ENCODE results near the gene CDC20B.

CDC20B gene, protein sequence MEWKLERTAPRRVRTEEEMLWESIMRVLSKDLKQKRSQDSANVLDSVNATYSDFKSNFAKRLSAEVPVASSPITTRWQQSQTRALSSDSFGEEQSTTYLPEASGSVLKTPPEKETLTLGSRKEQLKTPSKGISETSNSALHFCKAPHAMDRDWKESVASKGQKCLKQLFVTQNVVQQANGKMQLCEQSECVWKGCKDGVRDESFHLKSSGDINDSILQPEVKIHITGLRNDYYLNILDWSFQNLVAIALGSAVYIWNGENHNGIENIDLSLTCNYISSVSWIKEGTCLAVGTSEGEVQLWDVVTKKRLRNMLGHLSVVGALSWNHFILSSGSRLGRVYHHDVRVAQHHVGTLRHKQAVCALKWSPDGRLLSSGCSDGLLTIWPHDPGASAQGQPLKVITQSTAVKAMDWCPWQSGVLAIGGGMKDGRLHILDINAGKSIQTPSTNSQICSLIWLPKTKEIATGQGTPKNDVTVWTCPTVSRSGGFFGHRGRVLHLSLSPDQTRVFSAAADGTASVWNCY

DNA sequence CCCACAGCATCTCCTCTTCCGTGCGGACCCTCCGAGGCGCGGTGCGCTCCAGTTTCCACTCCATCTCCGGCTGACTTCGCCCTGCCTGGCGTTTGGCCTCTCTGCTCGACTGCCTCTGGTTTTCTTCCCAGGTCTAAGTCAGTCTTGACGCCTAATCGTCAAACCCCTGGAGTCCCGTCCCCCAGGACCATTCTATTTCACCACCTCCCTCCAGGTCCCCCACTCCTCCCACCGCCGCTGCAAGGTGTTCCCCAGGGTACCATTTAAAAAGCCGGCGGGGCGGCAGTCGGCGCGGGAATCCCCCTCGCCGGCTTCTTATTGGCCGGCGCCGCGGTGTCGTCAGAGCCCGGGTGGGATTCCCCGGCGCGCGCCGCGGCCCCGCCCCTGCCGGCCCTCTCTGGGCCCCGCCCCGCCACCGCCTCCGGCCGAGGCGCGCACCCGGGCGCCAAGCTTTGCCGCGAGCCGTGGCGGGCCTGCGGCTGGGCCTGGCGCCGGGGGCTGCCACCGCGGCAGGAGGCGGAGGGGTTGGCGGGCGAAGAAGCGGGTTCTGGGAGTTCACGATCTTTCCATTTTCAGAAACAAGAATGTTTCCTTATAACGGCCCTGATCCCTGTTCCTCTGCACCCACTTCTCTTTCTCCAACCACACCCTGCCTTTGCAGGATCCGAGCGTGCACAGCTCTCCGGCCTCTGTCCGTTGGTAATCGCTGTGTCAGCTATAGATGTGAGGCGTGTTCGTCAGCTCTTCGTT is at the start of gene CDC20B:
TSS of gene CDC20B (minus strand) at position 241 of the 750 bp plus-strand sequence. CDS start at position 64, 177 bp downstream.
- Histone ChIP-seq H3K9ac (ENCODE audit: low read length) (no peak within 1 kb of the TSS), H3K36me3 (ENCODE audit: control insufficient read depth, insufficient read depth, low read length) (no peaks in the 10 kb centered on the region), H3K27me3 (ENCODE audit: control insufficient read depth, insufficient read depth, low read length) (peaks cover 48% of the 10 kb centered on the region), H3K4me3 (ENCODE audit: low read length) (no peak within 1 kb of the TSS), H3K4me1 (ENCODE audit: control insufficient read depth, insufficient read depth, low read length) (peaks cover 28% of the 10 kb centered on the region), H3K9me3 (ENCODE audit: control insufficient read depth, low read length) (no peaks in the 10 kb centered on the region)

DNA sequence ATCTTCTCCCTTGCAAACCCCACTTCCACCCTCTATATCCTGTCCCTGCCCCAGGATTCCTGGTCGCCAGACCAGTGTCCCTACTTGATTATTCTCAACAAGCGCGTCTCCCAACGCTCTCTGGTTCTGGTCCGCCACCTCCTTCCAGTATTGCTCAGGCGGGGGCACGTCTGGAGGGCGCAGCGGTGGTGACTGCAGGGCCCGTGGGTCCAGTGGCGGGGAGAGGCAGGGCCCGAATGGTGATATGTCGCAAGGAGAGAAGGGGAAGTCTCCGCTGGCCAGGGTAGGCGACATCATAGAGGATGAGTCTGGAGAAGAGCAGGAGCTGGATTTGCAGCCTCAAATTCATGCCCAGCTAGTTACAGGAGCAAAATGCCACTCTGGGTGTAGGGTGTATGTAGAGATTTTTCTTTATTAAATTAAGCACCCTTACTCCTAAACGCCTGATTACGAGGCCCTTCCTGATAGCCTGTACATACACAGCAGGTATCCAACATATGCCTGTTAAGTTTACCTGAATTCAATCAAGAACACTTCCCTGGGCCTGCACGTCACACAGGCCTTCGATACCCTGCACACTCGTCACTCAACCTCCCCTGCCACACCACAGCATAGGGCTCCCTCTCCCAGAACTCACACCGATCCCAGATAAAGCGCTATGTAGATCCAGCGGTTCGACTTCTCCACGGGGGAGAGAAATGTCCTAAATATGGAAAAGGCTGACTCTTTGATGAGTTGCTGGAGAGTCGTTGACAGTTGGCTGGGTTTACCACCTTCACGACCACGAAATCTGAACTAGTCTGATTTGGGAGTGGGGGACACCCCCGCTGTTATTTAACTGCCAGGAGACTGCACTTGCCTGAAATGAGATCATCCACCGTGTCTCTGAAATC is 49.4 kb upstream of the CDC20B start:
- Histone ChIP-seq H3K27me3 (ENCODE audit: control insufficient read depth, insufficient read depth, low read length) (peaks cover 75% of the 10 kb centered on the region), H3K9me3 (ENCODE audit: control insufficient read depth, low read length) (no peaks in the 10 kb centered on the region), H3K36me3 (ENCODE audit: control insufficient read depth, insufficient read depth, low read length) (no peaks in the 10 kb centered on the region), H3K4me1 (ENCODE audit: control insufficient read depth, insufficient read depth, low read length) (peaks cover 34% of the 10 kb centered on the region), H3K9ac (ENCODE audit: low read length) (no peak overlapping the region), H3K4me3 (ENCODE audit: low read length) (no peak overlapping the region)

DNA sequence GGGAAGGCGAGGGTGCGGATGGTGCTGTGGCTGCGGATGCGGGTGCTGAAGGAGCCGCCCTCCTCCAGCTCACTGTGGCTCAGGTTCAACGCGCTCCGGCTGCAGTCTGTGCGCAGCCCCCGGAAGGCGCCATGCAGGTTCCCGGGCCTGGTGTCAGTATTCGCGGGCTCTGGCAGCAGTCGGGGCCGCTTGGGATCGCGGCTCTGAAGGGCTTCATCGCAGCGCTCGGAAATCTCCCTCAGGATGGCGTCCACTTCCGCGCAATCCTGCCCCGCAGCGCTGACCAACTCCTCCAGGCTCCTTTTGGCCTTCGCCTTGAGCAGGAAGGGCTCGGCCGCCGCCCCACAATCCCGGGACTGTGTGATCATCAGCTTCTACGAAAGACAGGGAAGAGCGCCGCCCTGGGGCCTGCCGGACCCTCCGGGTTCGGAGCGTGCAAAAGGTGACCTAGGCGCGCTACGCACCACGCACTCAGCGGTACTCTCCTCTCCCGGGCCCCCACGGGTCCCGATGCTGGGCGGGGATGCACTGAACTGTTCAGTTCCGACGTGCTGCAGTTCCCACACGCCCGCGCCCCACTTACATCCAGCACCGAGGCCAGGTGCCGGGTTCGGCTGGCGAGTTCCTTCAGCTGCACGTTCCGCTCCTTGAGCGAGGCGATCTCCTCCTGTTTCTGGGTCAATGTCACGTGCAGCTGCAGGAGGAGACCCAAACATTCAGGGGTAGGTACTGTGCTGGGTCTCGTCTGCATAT is 47.6 kb upstream of the CDC20B start:
- Histone ChIP-seq H3K4me3 (ENCODE audit: low read length) (peak overlapping the region; percentile 46), H3K9ac (ENCODE audit: low read length) (peak overlapping the region; percentile 25), H3K9me3 (ENCODE audit: control insufficient read depth, low read length) (no peaks in the 10 kb centered on the region), H3K27me3 (ENCODE audit: control insufficient read depth, insufficient read depth, low read length) (peaks cover 58% of the 10 kb centered on the region), H3K36me3 (ENCODE audit: control insufficient read depth, insufficient read depth, low read length) (no peaks in the 10 kb centered on the region), H3K4me1 (ENCODE audit: control insufficient read depth, insufficient read depth, low read length) (peaks cover 18% of the 10 kb centered on the region)

DNA sequence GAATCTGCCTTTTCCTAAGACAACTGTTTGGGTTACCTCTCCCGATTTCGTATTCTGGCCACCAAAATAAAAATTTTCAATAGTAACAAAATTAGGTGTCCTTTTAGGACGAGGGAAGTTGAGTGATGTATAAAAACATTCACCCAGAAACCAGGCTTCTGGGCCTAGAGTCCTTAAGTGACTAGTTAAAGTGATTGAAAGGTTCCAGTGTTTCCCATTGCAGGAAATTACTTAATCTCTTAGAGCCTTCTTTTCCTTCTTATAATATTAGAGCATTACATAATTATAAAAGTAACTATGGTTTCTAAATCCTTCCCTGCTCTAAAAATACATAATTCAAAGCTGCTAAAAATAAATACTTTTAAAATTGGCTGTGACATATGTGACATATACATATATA is 46.8 kb upstream of the CDC20B start:
- no peaks in the 10 kb centered on the region for H3K36me3 ChIP-seq (ENCODE audit: control insufficient read depth, insufficient read depth, low read length)
- H3K27me3 ChIP-seq (ENCODE audit: control insufficient read depth, insufficient read depth, low read length) = peaks cover 49% of the 10 kb centered on the region
- H3K4me3 ChIP-seq (ENCODE audit: low read length) = peak overlapping the region; percentile 46
- H3K9me3 ChIP-seq (ENCODE audit: control insufficient read depth, low read length) = no peaks in the 10 kb centered on the region
- no peak overlapping the region for H3K9ac ChIP-seq (ENCODE audit: low read length)
- H3K4me1 ChIP-seq (ENCODE audit: control insufficient read depth, insufficient read depth, low read length) = peaks cover 18% of the 10 kb centered on the region

DNA sequence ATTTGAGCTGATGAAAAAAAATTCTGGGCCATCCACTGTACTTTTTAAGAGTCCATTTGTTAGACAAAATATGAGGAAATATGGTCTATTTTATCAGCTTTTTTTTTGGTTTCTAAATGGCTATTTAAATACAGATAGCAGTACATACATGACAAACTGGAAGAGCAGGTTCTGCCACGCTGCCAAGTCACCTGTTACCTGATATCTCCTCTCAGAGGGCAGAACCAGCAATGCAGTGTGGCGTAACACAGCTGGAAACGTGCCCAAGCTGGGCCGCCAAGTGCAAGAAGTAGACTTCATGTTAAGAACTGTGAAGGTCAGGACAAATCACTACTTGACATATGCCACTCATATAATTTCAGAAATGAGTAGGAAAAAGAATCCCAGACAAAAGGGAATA is 46.0 kb upstream of the CDC20B start:
- H3K4me1 ChIP-seq (ENCODE audit: control insufficient read depth, insufficient read depth, low read length) = peaks cover 18% of the 10 kb centered on the region
- no peaks in the 10 kb centered on the region for H3K9me3 ChIP-seq (ENCODE audit: control insufficient read depth, low read length)
- no peak overlapping the region for H3K9ac ChIP-seq (ENCODE audit: low read length)
- peaks cover 41% of the 10 kb centered on the region for H3K27me3 ChIP-seq (ENCODE audit: control insufficient read depth, insufficient read depth, low read length)
- H3K4me3 ChIP-seq (ENCODE audit: low read length) = no peak overlapping the region
- H3K36me3 ChIP-seq (ENCODE audit: control insufficient read depth, insufficient read depth, low read length) = no peaks in the 10 kb centered on the region

DNA sequence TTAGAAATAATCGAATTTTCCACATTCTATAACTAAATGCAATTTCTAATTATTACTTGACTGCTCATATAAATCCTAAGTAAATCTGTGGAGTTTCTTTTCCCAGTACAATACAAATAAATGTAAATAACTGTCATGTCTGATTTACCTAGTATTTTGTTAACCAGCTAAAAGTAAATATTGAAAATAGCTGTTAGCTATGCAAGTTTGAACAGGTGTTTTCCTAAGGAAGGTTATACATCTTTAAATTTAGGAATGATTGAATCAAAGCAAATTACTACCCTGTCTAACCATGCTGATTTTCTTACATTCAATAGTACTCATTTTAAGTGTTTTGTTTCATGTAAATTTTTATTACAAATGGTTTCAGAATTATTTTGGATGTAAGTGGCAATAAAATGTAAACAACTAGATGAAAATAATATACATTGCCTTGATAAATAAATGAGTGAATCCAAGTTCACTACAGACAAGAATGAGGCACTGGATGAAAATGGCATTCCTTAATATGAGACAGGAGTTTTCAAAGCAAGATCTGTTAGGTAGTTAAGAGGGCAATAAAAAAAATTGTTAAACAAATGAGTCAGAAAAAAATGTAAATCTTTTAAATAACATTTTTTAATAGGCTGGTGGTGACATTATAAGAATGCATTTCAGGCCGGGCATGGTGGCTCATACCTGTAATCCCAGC is 38.4 kb upstream of the CDC20B start:
- H3K9me3 ChIP-seq (ENCODE audit: control insufficient read depth, low read length) = no peaks in the 10 kb centered on the region
- no peaks in the 10 kb centered on the region for H3K36me3 ChIP-seq (ENCODE audit: control insufficient read depth, insufficient read depth, low read length)
- H3K4me1 ChIP-seq (ENCODE audit: control insufficient read depth, insufficient read depth, low read length) = no peaks in the 10 kb centered on the region
- no peaks in the 10 kb centered on the region for H3K27me3 ChIP-seq (ENCODE audit: control insufficient read depth, insufficient read depth, low read length)
- H3K9ac ChIP-seq (ENCODE audit: low read length) = no peak overlapping the region
- H3K4me3 ChIP-seq (ENCODE audit: low read length) = no peak overlapping the region

DNA sequence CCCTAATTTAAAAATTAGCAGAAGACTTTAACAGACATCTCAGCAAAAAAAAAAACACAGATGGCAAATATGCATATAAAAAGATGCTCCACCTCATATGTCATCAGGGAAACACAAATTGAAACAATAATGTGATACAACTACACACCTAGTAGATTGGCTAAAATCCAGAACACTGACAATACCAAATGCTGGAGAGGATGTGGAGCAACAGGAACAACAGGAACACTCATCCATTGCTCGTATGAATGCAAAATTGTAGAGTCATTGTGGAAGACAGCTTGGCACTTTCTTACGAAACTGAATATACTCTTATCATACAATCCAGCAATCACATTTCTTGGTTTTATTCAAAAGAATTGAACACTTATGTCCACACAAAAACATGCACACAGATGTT is 32.0 kb upstream of the CDC20B start:
- H3K36me3 ChIP-seq (ENCODE audit: control insufficient read depth, insufficient read depth, low read length) = no peaks in the 10 kb centered on the region
- H3K4me1 ChIP-seq (ENCODE audit: control insufficient read depth, insufficient read depth, low read length) = no peaks in the 10 kb centered on the region
- no peaks in the 10 kb centered on the region for H3K9me3 ChIP-seq (ENCODE audit: control insufficient read depth, low read length)
- H3K4me3 ChIP-seq (ENCODE audit: low read length) = no peak overlapping the region
- H3K27me3 ChIP-seq (ENCODE audit: control insufficient read depth, insufficient read depth, low read length) = no peaks in the 10 kb centered on the region
- H3K9ac ChIP-seq (ENCODE audit: low read length) = no peak overlapping the region

DNA sequence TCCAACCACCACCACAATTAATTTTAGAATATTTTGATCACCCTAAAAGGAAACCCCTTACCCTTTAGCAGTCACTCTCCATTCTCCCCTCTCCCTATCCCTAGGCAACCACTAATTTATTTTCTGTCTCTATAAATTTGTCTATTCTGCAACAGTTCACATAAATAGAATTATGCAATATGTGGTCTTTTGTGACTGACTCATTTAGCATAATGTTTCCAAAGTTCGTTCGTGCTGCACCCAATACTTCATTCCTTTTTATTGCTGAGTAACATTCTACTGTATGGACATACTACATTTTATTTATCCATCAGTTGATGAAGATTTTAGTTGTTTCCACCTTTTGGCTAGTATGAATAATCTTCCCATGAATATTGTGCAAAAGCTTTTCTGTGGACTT is 18.2 kb upstream of the CDC20B start:
- Histone ChIP-seq H3K4me1 (ENCODE audit: control insufficient read depth, insufficient read depth, low read length) (no peaks in the 10 kb centered on the region), H3K36me3 (ENCODE audit: control insufficient read depth, insufficient read depth, low read length) (no peaks in the 10 kb centered on the region), H3K4me3 (ENCODE audit: low read length) (no peak overlapping the region), H3K27me3 (ENCODE audit: control insufficient read depth, insufficient read depth, low read length) (no peaks in the 10 kb centered on the region), H3K9ac (ENCODE audit: low read length) (no peak overlapping the region), H3K9me3 (ENCODE audit: control insufficient read depth, low read length) (no peaks in the 10 kb centered on the region)

DNA sequence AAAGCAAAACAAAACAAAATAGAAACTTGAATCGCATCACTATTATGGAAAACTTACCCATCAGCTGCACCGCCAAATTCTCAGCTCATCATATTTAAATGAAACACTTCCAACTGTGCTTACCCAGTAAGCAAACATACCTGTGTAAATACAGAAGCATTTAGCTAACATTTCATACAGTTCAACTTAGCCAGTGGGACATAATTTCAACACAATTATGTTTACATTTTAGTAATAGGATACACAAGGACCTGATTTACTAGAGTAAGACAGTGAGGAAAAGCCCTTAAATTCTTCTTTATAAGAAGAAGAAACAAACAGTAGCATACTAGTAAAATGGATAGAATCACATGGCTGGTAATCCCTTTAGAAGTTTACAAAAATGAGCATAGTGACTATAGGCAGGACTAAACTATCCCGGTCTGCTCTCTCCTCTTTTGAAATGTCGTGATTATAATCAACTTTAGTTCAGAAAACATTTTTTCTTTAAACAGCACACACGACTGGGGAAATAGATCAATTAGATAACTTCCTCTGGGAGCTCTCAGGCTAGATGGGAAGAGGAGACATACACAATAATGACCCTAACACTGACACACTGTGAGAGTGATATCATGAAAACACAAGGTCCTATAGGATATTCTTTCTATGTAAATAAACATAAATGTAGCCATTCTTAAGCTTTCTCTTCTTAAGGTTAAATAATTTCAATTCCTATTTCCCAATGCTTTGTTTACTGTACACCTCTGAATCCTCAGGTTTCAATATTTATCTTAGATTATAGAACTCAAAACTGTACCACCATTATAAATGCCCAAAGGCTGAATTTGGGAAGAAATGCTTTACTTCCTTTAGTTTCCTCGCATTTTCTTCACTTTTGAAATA is 15.9 kb upstream of the CDC20B start:
- Histone ChIP-seq H3K9ac (ENCODE audit: low read length) (no peak overlapping the region), H3K9me3 (ENCODE audit: control insufficient read depth, low read length) (no peaks in the 10 kb centered on the region), H3K27me3 (ENCODE audit: control insufficient read depth, insufficient read depth, low read length) (peaks cover 3% of the 10 kb centered on the region), H3K4me1 (ENCODE audit: control insufficient read depth, insufficient read depth, low read length) (no peaks in the 10 kb centered on the region), H3K36me3 (ENCODE audit: control insufficient read depth, insufficient read depth, low read length) (no peaks in the 10 kb centered on the region), H3K4me3 (ENCODE audit: low read length) (no peak overlapping the region)

DNA sequence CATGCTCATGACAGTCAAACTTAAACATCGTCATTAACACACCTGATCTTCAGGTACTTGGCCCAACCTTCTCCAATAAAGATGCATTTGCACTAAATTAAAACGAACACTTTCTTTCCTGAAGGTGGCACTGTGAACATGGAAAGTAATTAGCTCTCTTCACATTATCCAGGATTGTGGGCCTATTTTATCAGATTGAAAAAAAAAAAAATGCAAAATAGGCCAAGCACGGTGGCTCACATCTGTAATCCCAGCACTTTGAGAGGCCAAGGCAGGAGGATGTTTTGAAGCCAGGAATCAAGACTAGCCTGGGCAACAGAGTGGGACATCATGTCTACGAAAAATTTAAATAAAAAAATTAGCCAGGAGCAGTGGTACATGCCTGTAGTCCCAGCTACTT is 14.4 kb upstream of the CDC20B start:
- Histone ChIP-seq H3K36me3 (ENCODE audit: control insufficient read depth, insufficient read depth, low read length) (no peaks in the 10 kb centered on the region), H3K27me3 (ENCODE audit: control insufficient read depth, insufficient read depth, low read length) (peaks cover 3% of the 10 kb centered on the region)

More for the DNA sequence above, 14.4 kb upstream of the CDC20B start:
- Histone ChIP-seq H3K9ac (ENCODE audit: low read length) (no peak overlapping the region), H3K4me1 (ENCODE audit: control insufficient read depth, insufficient read depth, low read length) (no peaks in the 10 kb centered on the region), H3K9me3 (ENCODE audit: control insufficient read depth, low read length) (no peaks in the 10 kb centered on the region), H3K4me3 (ENCODE audit: low read length) (no peak overlapping the region)

Data from mucosa of stomach (tissue), 1 donor.